Neural progenitor cell (in vitro differentiated cells): ENCODE data around the gene TAPT1.

Experiments used
- EZH2 ChIP-seq: fragments of 200-600 bp; sonication (generic); IDR thresholded peaks from 2 replicates; pipeline ENCODE4 v1.6.1; 2017; ENCODE audit warnings: antibody characterized with exemption, mild to moderate bottlenecking, moderate library complexity
- TF ChIP-seq, protein P1 (sequence below): fragments of 200-600 bp; sonication (generic); IDR thresholded peaks from 2 replicates; pipeline ENCODE4 v1.5.1; 2017; ENCODE audit warnings: antibody characterized with exemption, mild to moderate bottlenecking

GRCh38 chr4:16206301-16206700 is 20.0 kb downstream of the TAPT1 start:
- TF ChIP-seq, protein P1, sequence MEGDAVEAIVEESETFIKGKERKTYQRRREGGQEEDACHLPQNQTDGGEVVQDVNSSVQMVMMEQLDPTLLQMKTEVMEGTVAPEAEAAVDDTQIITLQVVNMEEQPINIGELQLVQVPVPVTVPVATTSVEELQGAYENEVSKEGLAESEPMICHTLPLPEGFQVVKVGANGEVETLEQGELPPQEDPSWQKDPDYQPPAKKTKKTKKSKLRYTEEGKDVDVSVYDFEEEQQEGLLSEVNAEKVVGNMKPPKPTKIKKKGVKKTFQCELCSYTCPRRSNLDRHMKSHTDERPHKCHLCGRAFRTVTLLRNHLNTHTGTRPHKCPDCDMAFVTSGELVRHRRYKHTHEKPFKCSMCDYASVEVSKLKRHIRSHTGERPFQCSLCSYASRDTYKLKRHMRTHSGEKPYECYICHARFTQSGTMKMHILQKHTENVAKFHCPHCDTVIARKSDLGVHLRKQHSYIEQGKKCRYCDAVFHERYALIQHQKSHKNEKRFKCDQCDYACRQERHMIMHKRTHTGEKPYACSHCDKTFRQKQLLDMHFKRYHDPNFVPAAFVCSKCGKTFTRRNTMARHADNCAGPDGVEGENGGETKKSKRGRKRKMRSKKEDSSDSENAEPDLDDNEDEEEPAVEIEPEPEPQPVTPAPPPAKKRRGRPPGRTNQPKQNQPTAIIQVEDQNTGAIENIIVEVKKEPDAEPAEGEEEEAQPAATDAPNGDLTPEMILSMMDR = no peak
- no peak for TF ChIP-seq EZH2
